Nephron (organoid): Measurements from ENCODE around the gene HAS3.
A peak's percentile ranks its signal among the peaks of the same experiment; 100 is the strongest.

Experiments used
- H3K27ac Mint-ChIP-seq, 3 experiments: 2 replicates each; pipeline ENCODE4 v1.8.0; 2020; ENCODE audit warnings: mixed read lengths in 3 of 3, mild to moderate bottlenecking in 2 of 3, moderate library complexity in 1 of 3
- H3K27me3 Mint-ChIP-seq: 2 replicates; pipeline ENCODE4 v1.8.0; 2021; ENCODE audit warnings: low read depth, mild to moderate bottlenecking, moderate library complexity, mixed read lengths
- H3K36me3 Mint-ChIP-seq: 2 replicates; pipeline ENCODE4 v1.8.0; 2020; ENCODE audit warnings: low read depth, mixed read lengths
- H3K4me1 Mint-ChIP-seq: 2 replicates; pipeline ENCODE4 v1.8.0; 2020; ENCODE audit warnings: mixed read lengths
- H3K4me3 Mint-ChIP-seq, 3 experiments: 2 replicates each; pipeline ENCODE4 v1.8.0; 2020; ENCODE audit warnings: mild to moderate bottlenecking in 3 of 3, mixed read lengths in 3 of 3, moderate library complexity in 2 of 3
- H3K9me3 Mint-ChIP-seq: 2 replicates; pipeline ENCODE4 v1.8.0; 2020; ENCODE audit warnings: mixed read lengths
- TF ChIP-seq, protein P1 (sequence below), 3 experiments: fragments of 200-600 bp; sonication (generic); IDR thresholded peaks; one replicate each; pipeline ENCODE4 v1.5.0; 2021; ENCODE audit warnings: antibody characterized with exemption in 3 of 3; ENCODE audit not compliant: unreplicated experiment in 3 of 3

The HAS3 gene

DNA sequence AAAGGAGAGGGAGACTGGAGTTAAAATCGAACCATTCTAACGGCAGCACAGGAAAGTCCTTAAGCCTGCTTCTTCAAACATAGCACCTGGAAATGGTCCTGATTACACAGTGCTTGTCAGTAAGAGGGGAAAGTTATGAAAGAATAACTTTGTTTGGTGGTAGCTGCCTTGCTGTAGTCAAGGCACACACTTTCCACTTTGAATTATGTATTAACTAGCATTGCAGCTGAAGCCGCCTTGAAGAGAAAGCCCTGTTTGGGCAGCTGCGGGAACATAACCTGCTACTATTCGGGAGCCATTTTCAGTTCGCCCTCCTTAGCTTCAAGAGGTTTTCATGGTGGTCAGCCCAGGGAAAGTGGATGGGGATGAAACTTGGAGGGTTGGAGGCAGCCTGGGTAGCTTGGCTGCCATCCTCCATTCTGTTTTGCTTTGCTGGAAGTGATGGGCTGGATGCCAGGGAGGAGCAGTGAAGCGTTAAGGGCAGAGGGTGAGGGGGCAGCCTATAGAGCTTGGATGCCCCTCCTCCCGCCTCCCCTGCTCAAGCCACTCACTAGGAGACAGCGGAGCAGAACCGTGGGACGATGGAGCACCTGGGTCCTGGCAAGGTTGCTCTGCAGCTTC, 5.3 kb upstream of the HAS3 start:
- H3K9me3 Mint-ChIP-seq = no peaks in the 10 kb centered on the region
- H3K27ac Mint-ChIP-seq = peak overlapping the region; percentile 85 to 94 (median 89)
- H3K4me3 Mint-ChIP-seq = no peak overlapping the region
- H3K27me3 Mint-ChIP-seq = peaks cover 45% of the 10 kb centered on the region
- TF ChIP-seq, protein P1, sequence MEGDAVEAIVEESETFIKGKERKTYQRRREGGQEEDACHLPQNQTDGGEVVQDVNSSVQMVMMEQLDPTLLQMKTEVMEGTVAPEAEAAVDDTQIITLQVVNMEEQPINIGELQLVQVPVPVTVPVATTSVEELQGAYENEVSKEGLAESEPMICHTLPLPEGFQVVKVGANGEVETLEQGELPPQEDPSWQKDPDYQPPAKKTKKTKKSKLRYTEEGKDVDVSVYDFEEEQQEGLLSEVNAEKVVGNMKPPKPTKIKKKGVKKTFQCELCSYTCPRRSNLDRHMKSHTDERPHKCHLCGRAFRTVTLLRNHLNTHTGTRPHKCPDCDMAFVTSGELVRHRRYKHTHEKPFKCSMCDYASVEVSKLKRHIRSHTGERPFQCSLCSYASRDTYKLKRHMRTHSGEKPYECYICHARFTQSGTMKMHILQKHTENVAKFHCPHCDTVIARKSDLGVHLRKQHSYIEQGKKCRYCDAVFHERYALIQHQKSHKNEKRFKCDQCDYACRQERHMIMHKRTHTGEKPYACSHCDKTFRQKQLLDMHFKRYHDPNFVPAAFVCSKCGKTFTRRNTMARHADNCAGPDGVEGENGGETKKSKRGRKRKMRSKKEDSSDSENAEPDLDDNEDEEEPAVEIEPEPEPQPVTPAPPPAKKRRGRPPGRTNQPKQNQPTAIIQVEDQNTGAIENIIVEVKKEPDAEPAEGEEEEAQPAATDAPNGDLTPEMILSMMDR (IDR thresholded peaks at IDR 0.05; ENCODE audit: unreplicated experiment in 3 of 3) = no peak
- H3K36me3 Mint-ChIP-seq = no peaks in the 10 kb centered on the region
- peaks cover 7% of the 10 kb centered on the region for H3K4me1 Mint-ChIP-seq

DNA sequence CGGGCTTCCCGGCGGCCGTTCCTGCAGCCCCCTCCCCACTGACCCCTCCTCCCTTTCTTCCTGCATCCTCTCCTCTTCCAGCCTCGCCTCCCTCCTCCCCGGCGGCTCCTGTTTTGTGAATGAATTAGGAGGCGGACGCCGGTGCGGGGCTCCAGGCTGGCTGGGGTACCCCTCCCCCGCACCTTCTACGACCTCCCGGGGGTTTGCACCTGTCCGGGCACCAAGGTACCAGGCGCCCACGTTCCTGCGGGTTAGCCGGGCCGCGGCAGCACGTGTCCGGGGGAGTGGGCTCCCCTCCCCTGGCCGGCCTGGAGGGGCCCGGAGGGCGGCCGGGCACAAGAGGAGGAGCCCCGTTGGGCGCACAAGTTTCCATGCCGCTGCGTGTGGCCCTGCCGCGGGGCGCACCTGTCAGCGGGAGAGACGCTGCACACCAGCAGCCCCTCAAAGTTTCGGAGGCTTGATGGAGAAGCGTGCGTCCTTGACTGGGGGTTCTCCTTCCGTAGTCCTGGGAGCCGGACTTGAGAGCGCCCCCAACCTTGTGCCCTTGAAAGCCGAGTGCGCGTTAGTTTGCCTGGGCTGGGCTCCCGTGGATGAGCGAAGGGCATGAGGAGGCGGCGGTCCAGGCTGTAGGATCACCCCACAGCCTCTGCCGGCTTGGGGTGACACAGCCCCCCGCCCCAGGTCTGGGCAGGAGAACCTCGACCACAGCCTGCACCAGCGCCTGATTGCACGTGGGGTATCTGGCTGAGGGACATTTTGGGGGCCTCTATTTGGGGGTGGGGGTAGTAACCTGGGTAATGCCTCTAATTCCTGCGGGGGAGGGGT, 1.2 kb downstream of the HAS3 start:
- TF ChIP-seq, protein P1 (IDR thresholded peaks at IDR 0.05; ENCODE audit: unreplicated experiment in 3 of 3) = no peak
- no peaks in the 10 kb centered on the region for H3K9me3 Mint-ChIP-seq

DNA sequence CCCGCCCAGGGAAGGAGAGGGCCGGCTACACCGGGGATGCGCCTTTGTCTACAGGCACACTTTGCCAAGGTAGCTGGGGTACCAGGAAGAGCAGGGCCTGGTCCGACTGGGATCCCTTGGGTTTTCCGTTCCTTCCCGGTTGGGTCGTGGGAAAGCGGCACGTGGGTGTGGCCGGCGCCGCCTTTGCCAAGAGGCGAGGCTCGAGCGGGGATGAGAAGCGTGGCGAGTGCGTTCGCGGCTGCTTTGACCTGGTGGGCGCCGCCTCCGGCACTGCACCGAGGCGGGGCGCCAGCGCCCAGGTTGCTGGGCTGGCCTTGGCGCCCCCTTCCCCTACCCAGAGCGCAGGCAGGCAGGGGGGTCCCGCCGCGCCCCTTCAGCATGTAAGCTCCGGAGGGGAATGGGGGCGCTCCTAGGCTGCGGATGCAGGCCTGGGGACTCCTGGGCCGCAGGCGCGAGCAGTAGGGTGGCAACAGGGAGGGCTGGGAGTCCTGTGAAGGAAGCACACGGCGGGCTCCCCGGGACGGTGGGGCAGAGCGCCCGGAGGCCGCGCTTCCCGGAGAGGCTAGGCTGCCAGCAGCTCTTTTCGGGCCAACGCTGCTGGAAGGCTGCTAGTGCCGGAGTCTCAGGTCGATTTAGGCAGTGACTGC, 2.0 kb downstream of the HAS3 start:
- Mint-ChIP-seq H3K27me3 (peaks cover 72% of the 10 kb centered on the region), H3K36me3 (peaks cover 5% of the 10 kb centered on the region), H3K4me3 (peak overlapping the region; percentile 80 to 83 (median 82)), H3K27ac (no peak overlapping the region), H3K9me3 (no peaks in the 10 kb centered on the region), H3K4me1 (peaks cover 12% of the 10 kb centered on the region)
- TF ChIP-seq, protein P1 (IDR thresholded peaks at IDR 0.05; ENCODE audit: unreplicated experiment in 3 of 3) = no peak

More for the DNA sequence above, 1.2 kb downstream of the HAS3 start:
- H3K4me3 Mint-ChIP-seq = peak overlapping the region; percentile 80 to 83 (median 82)
- peaks cover 5% of the 10 kb centered on the region for H3K36me3 Mint-ChIP-seq
- peaks cover 74% of the 10 kb centered on the region for H3K27me3 Mint-ChIP-seq
- no peak overlapping the region for H3K27ac Mint-ChIP-seq
- H3K4me1 Mint-ChIP-seq = peaks cover 12% of the 10 kb centered on the region

DNA sequence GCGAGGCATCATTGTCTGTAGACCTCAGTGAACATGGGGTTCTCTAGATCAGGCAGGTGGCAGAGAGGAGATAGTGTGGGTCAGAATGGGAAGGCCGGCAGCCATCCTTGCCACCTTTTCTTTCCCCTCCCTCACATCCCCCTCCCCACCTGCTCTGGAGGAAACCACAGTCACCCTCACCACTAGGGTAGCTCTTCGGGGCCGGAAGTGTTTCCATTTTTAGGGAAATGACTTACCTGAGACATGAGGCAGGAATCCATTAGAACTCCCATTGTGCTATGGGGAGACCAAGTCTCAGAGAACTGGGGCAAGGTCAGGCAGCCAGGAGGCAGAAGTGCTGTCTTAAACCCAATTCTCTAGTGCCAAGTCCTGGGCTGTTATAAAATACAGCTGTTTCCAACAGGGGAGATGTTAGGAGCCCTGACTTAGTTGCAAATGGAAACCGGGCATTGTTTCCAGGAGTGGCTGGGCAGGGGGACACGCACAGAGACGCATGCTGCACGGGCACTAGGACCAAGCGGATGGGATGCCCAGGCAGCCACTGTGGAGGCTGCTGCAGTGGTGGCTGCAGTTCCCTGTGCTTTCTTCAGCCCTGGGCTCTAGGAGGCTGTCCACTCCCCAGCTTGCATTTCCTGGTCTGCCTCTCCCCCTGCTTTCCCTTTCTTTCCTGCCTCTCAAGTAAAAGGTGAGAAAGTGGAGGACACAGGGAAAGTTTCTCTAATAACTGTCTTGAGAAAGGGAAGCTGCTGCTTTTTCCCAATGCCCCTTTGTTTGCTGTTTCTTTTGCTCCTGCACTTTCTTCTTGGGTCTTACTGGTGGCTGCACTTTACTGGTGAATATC, 2.8 kb downstream of the HAS3 start:
- Mint-ChIP-seq H3K36me3 (peaks cover 5% of the 10 kb centered on the region), H3K4me1 (peaks cover 12% of the 10 kb centered on the region), H3K4me3 (peak overlapping the region; percentile 47 to 77 (median 49)), H3K27me3 (peaks cover 65% of the 10 kb centered on the region), H3K9me3 (no peaks in the 10 kb centered on the region), H3K27ac (no peak overlapping the region)
- TF ChIP-seq, protein P1 (IDR thresholded peaks at IDR 0.05; ENCODE audit: unreplicated experiment in 3 of 3) = no peak

DNA sequence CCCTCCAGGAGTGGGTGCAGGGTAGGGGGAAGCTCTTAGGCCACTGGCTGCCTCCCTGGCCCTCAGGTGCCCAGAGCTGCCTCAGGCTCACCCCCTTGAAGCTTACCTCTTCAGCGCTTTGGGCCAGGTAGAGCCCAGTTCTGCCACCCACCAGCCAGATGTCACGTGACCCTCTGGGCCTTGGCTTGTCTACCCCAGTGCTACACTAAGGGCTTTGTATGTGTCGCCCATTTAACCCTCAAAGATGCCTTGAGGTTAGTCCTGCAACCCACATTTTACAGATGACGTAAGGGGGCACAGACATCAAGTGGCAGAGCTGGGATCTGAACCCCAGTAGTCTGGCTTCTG, 3.4 kb downstream of the HAS3 start:
- Mint-ChIP-seq H3K36me3 (peaks cover 5% of the 10 kb centered on the region), H3K27me3 (peaks cover 59% of the 10 kb centered on the region), H3K4me1 (peaks cover 12% of the 10 kb centered on the region), H3K27ac (no peak overlapping the region), H3K4me3 (peak overlapping the region; percentile 15 to 49 (median 40)), H3K9me3 (no peaks in the 10 kb centered on the region)
- TF ChIP-seq, protein P1 (IDR thresholded peaks at IDR 0.05; ENCODE audit: unreplicated experiment in 3 of 3) = no peak
